ENCODE measurements around the gene CACFD1. TPM values are rescaled to one million over a fixed set of nuclear protein-coding genes. Genes with fewer than 3 reads are reported as not detected.

CACFD1 gene
- total RNA-seq, 1 donor: 5.4 TPM

- DNase-seq (ENCODE audit: low read depth in 2 of 3, low spot score in 2 of 3): no peak
Observed at GRCh38 chr9:133495327-133496293, 35.8 kb downstream of the CACFD1 start.

- no peak for DNase-seq (ENCODE audit: low read depth in 2 of 3, low spot score in 2 of 3)
Observed at GRCh38 chr9:133496861-133497842, 37.4 kb downstream of the CACFD1 start.

- DNase-seq (ENCODE audit: low read depth in 2 of 3, low spot score in 2 of 3): no peak
Observed at GRCh38 chr9:133499132-133499891, 39.5 kb downstream of the CACFD1 start.

GRCh38 chr9:133499892-133500270 lies 40.1 kb downstream of the CACFD1 start:
- no peak for DNase-seq (ENCODE audit: low read depth in 2 of 3, low spot score in 2 of 3)

GRCh38 chr9:133502112-133502511 lies 42.3 kb downstream of the CACFD1 start:
- no peak for DNase-seq (ENCODE audit: low read depth in 2 of 3, low spot score in 2 of 3)

GRCh38 chr9:133505186-133505830 lies 45.5 kb downstream of the CACFD1 start:
- DNase-seq (ENCODE audit: low read depth in 2 of 3, low spot score in 2 of 3): no peak

- no peak for DNase-seq (ENCODE audit: low read depth in 2 of 3, low spot score in 2 of 3)
Observed at GRCh38 chr9:133505901-133506652, 46.3 kb downstream of the CACFD1 start.

- DNase-seq (ENCODE audit: low read depth in 2 of 3, low spot score in 2 of 3): no peak
Observed at GRCh38 chr9:133506653-133507038, 46.9 kb downstream of the CACFD1 start.

GRCh38 chr9:133507246-133507965 lies 47.6 kb downstream of the CACFD1 start:
- no peak for DNase-seq (ENCODE audit: low read depth in 2 of 3, low spot score in 2 of 3)

GRCh38 chr9:133508046-133508445 lies 48.3 kb downstream of the CACFD1 start:
- DNase-seq (ENCODE audit: low read depth in 2 of 3, low spot score in 2 of 3): no peak

- peak in 2 of 3 donors; percentile 28 to 29 for DNase-seq (ENCODE audit: low read depth in 2 of 3, low spot score in 2 of 3)
Observed at GRCh38 chr9:133509179-133510083, 49.7 kb downstream of the CACFD1 start.

GRCh38 chr9:133510926-133511505 lies 51.2 kb downstream of the CACFD1 start:
- DNase-seq (ENCODE audit: low read depth in 2 of 3, low spot score in 2 of 3): no peak

- no peak for DNase-seq (ENCODE audit: low read depth in 2 of 3, low spot score in 2 of 3)
Observed at GRCh38 chr9:133511607-133512006, 51.8 kb downstream of the CACFD1 start.

GRCh38 chr9:133512253-133513213 lies 52.8 kb downstream of the CACFD1 start:
- no peak for DNase-seq (ENCODE audit: low read depth in 2 of 3, low spot score in 2 of 3)

GRCh38 chr9:133513214-133514100 lies 53.7 kb downstream of the CACFD1 start:
- DNase-seq (ENCODE audit: low read depth in 2 of 3, low spot score in 2 of 3): no peak

Data from hematopoietic multipotent progenitor cell (in vitro differentiated cells).